Measurements from ENCODE around the gene WIPF2. TPM values are rescaled to one million over a fixed set of nuclear protein-coding genes. Genes with fewer than 3 reads are reported as not detected.

The WIPF2 gene
- total and polyA plus RNA-seq, 2 of the 8 experiments (the other 6 are each of a cell fraction or from before 2014, with no cell fraction given), result 6.9 to 25.3 TPM

DNA sequence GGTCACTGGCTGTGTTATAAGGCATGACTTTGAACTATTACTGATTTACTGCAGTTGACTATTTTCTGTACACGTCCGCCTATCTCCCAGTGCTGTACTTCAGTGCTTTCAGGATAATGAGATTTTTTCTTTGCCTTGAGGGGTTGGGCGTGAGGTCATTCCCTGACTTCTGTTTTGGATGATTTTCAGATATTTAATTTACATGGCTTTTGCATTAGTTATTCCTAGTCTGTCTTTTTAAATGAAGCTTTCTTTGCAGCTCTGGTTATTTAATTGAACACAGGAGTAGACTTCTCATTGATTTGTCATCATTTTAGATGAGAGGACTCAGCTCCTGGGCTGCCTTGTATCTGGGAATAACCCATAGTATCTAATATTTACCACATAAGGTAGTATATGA is 23.7 kb downstream of the WIPF2 start (continued):
- TF ChIP-seq ASH2L (IDR thresholded peaks at IDR 0.05; ENCODE audit: low read length), result no peak
- no peak for TF ChIP-seq BRCA1 (IDR thresholded peaks at IDR 0.05; ENCODE audit: low read depth, low read length)
- TF ChIP-seq TAF1 (IDR thresholded peaks at IDR 0.05; ENCODE audit: low read depth, low read length), result no peak
- no peak for TF ChIP-seq BCL11A (IDR thresholded peaks at IDR 0.05; ENCODE audit: low read depth in 2 of 2, low read length in 2 of 2)
- no peak for TF ChIP-seq KDM5A (IDR thresholded peaks at IDR 0.05; ENCODE audit: low read length)
- no peak for TF ChIP-seq FOSL1 (IDR thresholded peaks at IDR 0.05; ENCODE audit: insufficient read depth, low read depth, low read length)
- no peak for TF ChIP-seq NRF1 (IDR thresholded peaks at IDR 0.05; ENCODE audit: low read depth, low read length)
- no peak for TF ChIP-seq KDM4A (IDR thresholded peaks at IDR 0.05; ENCODE audit: low read depth, low read length, severe bottlenecking)
- TF ChIP-seq CEBPB (IDR thresholded peaks at IDR 0.05; ENCODE audit: low read depth, low read length), result no peak
